ENCODE data around the gene GPC3. TPM values are rescaled to one million over a fixed set of nuclear protein-coding genes. Genes with fewer than 3 reads are reported as not detected.

GPC3 gene
- total and polyA plus RNA-seq, 2 experiments from 2014 or later = 36.8 to 60.1 TPM

DNA sequence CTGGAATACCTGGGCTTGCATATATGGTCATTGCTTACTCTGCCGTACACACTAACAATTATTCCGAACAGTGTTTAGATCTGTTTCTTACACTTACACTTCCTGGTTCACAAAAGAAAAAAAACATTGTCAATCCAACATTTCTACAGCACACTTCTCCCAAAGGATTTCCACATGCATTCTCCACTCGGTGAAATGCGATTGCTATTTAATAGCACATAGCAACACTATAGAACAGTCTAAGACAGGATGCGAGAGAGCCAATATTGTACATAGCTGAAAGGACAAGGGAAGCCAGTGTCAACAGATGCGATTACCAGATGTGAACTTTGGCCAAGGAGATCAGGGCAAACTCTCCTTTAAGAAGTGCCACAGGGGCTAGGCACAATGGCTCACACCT, 349.4 kb downstream of the GPC3 start:
- H3K4me3 ChIP-seq = no peak overlapping the region
- Mint-ChIP-seq H3K27me3 (ENCODE audit: insufficient read depth, low read depth, poor library complexity) (no peaks in the 10 kb centered on the region), H3K9me3 (no peaks in the 10 kb centered on the region), H3K27ac (no peak overlapping the region), H3K4me3 (no peak overlapping the region), H3K4me1 (peaks cover 38% of the 10 kb centered on the region), H3K36me3 (ENCODE audit: low read depth) (no peaks in the 10 kb centered on the region)
- H3K9me2 ChIP-seq (ENCODE audit: insufficient read depth) = no peaks in the 10 kb centered on the region
- TF ChIP-seq EZH2phosphoT487 (IDR thresholded peaks at IDR 0.05; ENCODE audit: unreplicated experiment) = no peak
- TF ChIP-seq NANOG (IDR thresholded peaks at IDR 0.05; ENCODE audit: borderline replicate concordance) = no peak
- TF ChIP-seq POLR2AphosphoS5 (IDR thresholded peaks at IDR 0.05; ENCODE audit: low read depth) = no peak
- TF ChIP-seq STAT1 (IDR thresholded peaks at IDR 0.05; ENCODE audit: unreplicated experiment) = no peak
- no peak for TF ChIP-seq ZNF114 (CRISPR knock-in tag; IDR thresholded peaks at IDR 0.05)
- no peak for TF ChIP-seq CREB1 (CRISPR knock-in tag; IDR thresholded peaks at IDR 0.05; ENCODE audit: low read depth)
- TF ChIP-seq JUNB (IDR thresholded peaks at IDR 0.05; ENCODE audit: unreplicated experiment) = no peak
- TF ChIP-seq, protein P1, sequence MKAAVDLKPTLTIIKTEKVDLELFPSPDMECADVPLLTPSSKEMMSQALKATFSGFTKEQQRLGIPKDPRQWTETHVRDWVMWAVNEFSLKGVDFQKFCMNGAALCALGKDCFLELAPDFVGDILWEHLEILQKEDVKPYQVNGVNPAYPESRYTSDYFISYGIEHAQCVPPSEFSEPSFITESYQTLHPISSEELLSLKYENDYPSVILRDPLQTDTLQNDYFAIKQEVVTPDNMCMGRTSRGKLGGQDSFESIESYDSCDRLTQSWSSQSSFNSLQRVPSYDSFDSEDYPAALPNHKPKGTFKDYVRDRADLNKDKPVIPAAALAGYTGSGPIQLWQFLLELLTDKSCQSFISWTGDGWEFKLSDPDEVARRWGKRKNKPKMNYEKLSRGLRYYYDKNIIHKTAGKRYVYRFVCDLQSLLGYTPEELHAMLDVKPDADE (IDR thresholded peaks at IDR 0.05) = no peak
- TF ChIP-seq, protein P2, sequence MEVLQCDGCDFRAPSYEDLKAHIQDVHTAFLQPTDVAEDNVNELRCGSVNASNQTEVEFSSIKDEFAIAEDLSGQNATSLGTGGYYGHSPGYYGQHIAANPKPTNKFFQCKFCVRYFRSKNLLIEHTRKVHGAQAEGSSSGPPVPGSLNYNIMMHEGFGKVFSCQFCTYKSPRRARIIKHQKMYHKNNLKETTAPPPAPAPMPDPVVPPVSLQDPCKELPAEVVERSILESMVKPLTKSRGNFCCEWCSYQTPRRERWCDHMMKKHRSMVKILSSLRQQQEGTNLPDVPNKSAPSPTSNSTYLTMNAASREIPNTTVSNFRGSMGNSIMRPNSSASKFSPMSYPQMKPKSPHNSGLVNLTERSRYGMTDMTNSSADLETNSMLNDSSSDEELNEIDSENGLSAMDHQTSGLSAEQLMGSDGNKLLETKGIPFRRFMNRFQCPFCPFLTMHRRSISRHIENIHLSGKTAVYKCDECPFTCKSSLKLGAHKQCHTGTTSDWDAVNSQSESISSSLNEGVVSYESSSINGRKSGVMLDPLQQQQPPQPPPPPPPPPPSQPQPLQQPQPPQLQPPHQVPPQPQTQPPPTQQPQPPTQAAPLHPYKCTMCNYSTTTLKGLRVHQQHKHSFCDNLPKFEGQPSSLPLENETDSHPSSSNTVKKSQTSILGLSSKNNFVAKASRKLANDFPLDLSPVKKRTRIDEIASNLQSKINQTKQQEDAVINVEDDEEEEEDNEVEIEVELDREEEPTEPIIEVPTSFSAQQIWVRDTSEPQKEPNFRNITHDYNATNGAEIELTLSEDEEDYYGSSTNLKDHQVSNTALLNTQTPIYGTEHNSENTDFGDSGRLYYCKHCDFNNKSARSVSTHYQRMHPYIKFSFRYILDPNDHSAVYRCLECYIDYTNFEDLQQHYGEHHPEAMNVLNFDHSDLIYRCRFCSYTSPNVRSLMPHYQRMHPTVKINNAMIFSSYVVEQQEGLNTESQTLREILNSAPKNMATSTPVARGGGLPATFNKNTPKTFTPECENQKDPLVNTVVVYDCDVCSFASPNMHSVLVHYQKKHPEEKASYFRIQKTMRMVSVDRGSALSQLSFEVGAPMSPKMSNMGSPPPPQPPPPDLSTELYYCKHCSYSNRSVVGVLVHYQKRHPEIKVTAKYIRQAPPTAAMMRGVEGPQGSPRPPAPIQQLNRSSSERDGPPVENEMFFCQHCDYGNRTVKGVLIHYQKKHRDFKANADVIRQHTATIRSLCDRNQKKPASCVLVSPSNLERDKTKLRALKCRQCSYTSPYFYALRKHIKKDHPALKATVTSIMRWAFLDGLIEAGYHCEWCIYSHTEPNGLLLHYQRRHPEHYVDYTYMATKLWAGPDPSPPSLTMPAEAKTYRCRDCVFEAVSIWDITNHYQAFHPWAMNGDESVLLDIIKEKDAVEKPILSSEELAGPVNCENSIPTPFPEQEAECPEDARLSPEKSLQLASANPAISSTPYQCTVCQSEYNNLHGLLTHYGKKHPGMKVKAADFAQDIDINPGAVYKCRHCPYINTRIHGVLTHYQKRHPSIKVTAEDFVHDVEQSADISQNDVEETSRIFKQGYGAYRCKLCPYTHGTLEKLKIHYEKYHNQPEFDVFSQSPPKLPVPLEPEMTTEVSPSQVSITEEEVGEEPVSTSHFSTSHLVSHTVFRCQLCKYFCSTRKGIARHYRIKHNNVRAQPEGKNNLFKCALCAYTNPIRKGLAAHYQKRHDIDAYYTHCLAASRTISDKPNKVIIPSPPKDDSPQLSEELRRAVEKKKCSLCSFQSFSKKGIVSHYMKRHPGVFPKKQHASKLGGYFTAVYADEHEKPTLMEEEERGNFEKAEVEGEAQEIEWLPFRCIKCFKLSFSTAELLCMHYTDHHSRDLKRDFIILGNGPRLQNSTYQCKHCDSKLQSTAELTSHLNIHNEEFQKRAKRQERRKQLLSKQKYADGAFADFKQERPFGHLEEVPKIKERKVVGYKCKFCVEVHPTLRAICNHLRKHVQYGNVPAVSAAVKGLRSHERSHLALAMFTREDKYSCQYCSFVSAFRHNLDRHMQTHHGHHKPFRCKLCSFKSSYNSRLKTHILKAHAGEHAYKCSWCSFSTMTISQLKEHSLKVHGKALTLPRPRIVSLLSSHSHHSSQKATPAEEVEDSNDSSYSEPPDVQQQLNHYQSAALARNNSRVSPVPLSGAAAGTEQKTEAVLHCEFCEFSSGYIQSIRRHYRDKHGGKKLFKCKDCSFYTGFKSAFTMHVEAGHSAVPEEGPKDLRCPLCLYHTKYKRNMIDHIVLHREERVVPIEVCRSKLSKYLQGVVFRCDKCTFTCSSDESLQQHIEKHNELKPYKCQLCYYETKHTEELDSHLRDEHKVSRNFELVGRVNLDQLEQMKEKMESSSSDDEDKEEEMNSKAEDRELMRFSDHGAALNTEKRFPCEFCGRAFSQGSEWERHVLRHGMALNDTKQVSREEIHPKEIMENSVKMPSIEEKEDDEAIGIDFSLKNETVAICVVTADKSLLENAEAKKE (CRISPR knock-in tag; IDR thresholded peaks at IDR 0.05) = no peak
- no peak for TF ChIP-seq EZH2 (IDR thresholded peaks at IDR 0.05; ENCODE audit: low read depth, unreplicated experiment)
- TF ChIP-seq, protein P3, sequence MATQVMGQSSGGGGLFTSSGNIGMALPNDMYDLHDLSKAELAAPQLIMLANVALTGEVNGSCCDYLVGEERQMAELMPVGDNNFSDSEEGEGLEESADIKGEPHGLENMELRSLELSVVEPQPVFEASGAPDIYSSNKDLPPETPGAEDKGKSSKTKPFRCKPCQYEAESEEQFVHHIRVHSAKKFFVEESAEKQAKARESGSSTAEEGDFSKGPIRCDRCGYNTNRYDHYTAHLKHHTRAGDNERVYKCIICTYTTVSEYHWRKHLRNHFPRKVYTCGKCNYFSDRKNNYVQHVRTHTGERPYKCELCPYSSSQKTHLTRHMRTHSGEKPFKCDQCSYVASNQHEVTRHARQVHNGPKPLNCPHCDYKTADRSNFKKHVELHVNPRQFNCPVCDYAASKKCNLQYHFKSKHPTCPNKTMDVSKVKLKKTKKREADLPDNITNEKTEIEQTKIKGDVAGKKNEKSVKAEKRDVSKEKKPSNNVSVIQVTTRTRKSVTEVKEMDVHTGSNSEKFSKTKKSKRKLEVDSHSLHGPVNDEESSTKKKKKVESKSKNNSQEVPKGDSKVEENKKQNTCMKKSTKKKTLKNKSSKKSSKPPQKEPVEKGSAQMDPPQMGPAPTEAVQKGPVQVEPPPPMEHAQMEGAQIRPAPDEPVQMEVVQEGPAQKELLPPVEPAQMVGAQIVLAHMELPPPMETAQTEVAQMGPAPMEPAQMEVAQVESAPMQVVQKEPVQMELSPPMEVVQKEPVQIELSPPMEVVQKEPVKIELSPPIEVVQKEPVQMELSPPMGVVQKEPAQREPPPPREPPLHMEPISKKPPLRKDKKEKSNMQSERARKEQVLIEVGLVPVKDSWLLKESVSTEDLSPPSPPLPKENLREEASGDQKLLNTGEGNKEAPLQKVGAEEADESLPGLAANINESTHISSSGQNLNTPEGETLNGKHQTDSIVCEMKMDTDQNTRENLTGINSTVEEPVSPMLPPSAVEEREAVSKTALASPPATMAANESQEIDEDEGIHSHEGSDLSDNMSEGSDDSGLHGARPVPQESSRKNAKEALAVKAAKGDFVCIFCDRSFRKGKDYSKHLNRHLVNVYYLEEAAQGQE (IDR thresholded peaks at IDR 0.05; ENCODE audit: unreplicated experiment) = no peak
- TF ChIP-seq ZNF331 (CRISPR knock-in tag; IDR thresholded peaks at IDR 0.05; ENCODE audit: low read depth) = no peak
- TF ChIP-seq, protein P4, sequence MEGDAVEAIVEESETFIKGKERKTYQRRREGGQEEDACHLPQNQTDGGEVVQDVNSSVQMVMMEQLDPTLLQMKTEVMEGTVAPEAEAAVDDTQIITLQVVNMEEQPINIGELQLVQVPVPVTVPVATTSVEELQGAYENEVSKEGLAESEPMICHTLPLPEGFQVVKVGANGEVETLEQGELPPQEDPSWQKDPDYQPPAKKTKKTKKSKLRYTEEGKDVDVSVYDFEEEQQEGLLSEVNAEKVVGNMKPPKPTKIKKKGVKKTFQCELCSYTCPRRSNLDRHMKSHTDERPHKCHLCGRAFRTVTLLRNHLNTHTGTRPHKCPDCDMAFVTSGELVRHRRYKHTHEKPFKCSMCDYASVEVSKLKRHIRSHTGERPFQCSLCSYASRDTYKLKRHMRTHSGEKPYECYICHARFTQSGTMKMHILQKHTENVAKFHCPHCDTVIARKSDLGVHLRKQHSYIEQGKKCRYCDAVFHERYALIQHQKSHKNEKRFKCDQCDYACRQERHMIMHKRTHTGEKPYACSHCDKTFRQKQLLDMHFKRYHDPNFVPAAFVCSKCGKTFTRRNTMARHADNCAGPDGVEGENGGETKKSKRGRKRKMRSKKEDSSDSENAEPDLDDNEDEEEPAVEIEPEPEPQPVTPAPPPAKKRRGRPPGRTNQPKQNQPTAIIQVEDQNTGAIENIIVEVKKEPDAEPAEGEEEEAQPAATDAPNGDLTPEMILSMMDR (conservative IDR thresholded peaks at IDR 0.05; ENCODE audit: low read depth in 2 of 2) = no peak
- no peaks in the 10 kb centered on the region for H3K36me3 ChIP-seq (ENCODE audit: insufficient read depth)
- no peak overlapping the region for H3K27ac ChIP-seq (ENCODE audit: low read depth)
- H3K27me3 ChIP-seq (ENCODE audit: insufficient read depth) = no peaks in the 10 kb centered on the region
- ATAC-seq = no peak
- H3K4me2 ChIP-seq = no peak overlapping the region
- peaks cover 7% of the 10 kb centered on the region; the same call in 1 of the 2 replicates for H3K4me1 ChIP-seq (ENCODE audit: insufficient read depth)
- no peaks in the 10 kb centered on the region for H4K20me1 ChIP-seq (replicated peaks; ENCODE audit: insufficient read depth)
- H2AFZ ChIP-seq = no peak overlapping the region
- no peak for DNase-seq (ENCODE audit: low spot score)
- no peaks in the 10 kb centered on the region for H3F3A ChIP-seq (replicated peaks; ENCODE audit: low read depth)
- H3K79me2 ChIP-seq (replicated peaks; ENCODE audit: insufficient read depth) = no peaks in the 10 kb centered on the region

All from GM23338 (cell line).